ENCODE results near the gene STAM2.

DNA sequence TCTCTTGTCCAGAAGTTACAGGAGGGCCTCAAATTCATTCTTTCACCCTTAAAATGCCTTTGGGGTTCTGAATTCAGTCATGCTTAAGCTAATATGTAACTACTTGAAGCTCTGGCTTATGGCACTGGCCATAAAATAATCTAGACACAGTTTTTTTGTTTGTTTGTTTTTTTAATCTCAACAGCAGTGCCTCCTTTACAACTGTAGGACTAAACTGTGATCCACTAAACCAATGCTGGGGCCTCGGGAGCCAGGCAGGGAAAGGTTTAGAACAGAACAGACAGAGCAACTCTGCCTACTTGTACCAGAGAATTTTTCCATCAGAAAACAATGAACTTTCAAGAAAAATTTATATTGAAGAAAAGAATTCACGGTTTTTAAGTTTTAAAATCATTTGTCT, 1.7 kb downstream of the STAM2 start:
- TF ChIP-seq POLR2A (IDR thresholded peaks at IDR 0.05; ENCODE audit: low read depth) (no peak), POLR2AphosphoS5 (IDR thresholded peaks at IDR 0.05) (no peak), EP300 (IDR thresholded peaks at IDR 0.05) (no peak)
- TF ChIP-seq, protein P1, sequence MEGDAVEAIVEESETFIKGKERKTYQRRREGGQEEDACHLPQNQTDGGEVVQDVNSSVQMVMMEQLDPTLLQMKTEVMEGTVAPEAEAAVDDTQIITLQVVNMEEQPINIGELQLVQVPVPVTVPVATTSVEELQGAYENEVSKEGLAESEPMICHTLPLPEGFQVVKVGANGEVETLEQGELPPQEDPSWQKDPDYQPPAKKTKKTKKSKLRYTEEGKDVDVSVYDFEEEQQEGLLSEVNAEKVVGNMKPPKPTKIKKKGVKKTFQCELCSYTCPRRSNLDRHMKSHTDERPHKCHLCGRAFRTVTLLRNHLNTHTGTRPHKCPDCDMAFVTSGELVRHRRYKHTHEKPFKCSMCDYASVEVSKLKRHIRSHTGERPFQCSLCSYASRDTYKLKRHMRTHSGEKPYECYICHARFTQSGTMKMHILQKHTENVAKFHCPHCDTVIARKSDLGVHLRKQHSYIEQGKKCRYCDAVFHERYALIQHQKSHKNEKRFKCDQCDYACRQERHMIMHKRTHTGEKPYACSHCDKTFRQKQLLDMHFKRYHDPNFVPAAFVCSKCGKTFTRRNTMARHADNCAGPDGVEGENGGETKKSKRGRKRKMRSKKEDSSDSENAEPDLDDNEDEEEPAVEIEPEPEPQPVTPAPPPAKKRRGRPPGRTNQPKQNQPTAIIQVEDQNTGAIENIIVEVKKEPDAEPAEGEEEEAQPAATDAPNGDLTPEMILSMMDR (IDR thresholded peaks at IDR 0.05): no peak
